Kidney (tissue), 14 donors: ENCODE data around the gene TRIM72. TPM values are rescaled to one million over a fixed set of nuclear protein-coding genes. Genes with fewer than 3 reads are reported as not detected.

Experiments
- DNase-seq, 5 donors: peaks; one replicate each; pipeline ENCODE4 v3.0.0-alpha.2; 2013 to 2020
- FAIRE-seq: peaks from 2 replicates; lab custom pipeline; 2012; peaks lifted over from hg19 to GRCh38; lab: Jason Lieb, UNC
- H3K27ac ChIP-seq, 2 donors: one replicate each; pipeline ENCODE4 v1.7.0; 2013; ENCODE audit warnings: low read depth in 2 of 2, low read length in 2 of 2, inconsistent platforms in 1 of 2
- H3K27me3 ChIP-seq: one replicate; pipeline ENCODE4 v1.7.1; 2013; ENCODE audit warnings: low read length, inconsistent platforms; ENCODE audit not compliant: control insufficient read depth, insufficient read depth
- H3K36me3 ChIP-seq, 3 donors: one replicate each; pipeline versions ENCODE4 v1.7.0 to v1.7.1; 2013; ENCODE audit warnings: low read length in 3 of 3, control low read depth in 1 of 3, inconsistent platforms in 1 of 3; ENCODE audit not compliant: insufficient read depth in 3 of 3, control insufficient read depth in 2 of 3
- H3K4me1 ChIP-seq, 3 donors: one replicate each; pipeline versions ENCODE4 v1.7.0 to v1.7.1; 2013; ENCODE audit warnings: low read length in 3 of 3, inconsistent platforms in 1 of 3, low read depth in 1 of 3; ENCODE audit not compliant: control insufficient read depth in 2 of 3, insufficient read depth in 2 of 3
- H3K4me3 ChIP-seq, 3 donors: one replicate each; pipeline versions ENCODE4 v1.7.0 to v1.8.1; 2013; ENCODE audit warnings: low read length in 3 of 3, control low read depth in 1 of 3, inconsistent platforms in 1 of 3
- H3K9ac ChIP-seq, 3 donors: one replicate each; pipeline versions ENCODE4 v1.7.0 to v1.7.1; 2013; ENCODE audit warnings: low read length in 3 of 3, control low read depth in 1 of 3, inconsistent platforms in 1 of 3
- H3K9me3 ChIP-seq, 3 donors: one replicate each; pipeline versions ENCODE4 v1.7.0 to v1.7.1; 2013; ENCODE audit warnings: low read length in 3 of 3, control low read depth in 1 of 3, inconsistent platforms in 1 of 3; ENCODE audit not compliant: control insufficient read depth in 2 of 3, insufficient read depth in 1 of 3
- intact Hi-C: fragments of 100-400 bp; cut with DNase I; formaldehyde crosslinking; loops from one replicate; pipeline ENCODE4 v1.11.1; 2022
- polyA plus RNA-seq: library from polyadenylated mRNA; stranded (reverse); fragments of 350-450 nt; fragmentation: Illumina TruSeq; extraction: RNeasy Lipid Tissue Mini Kit (QIAGEN cat#74804); gene quantifications from one replicate; pipeline ENCODE4 v1.2.3, GENCODE V29; 2014; ENCODE audit warnings: low read depth, low replicate concordance; ENCODE audit not compliant: insufficient read depth
- total RNA-seq: library from RNA; stranded (reverse); fragmentation: NEBNext Ultra II Directional; extraction: Animal tissue kit (Norgen Biotek cat#: 25700); gene quantifications from one replicate; pipeline ENCODE4 v1.2.1, GENCODE V29; 2021
- TF ChIP-seq, protein P1 (sequence below): IDR thresholded peaks from 3 replicates; pipeline ENCODE4 v1.5.1; 2012; ENCODE audit warnings: mild to moderate bottlenecking, moderate library complexity, borderline replicate concordance; ENCODE audit not compliant: insufficient read depth; ENCODE audit errors: extremely low read depth
- donor health status: control.
- donor health status: control.
- donor health status: control.
- donor health status: control.
- donor health status: control.
- donor health status: DM: yes; HTN: yes; CAD: no.
- donor health status: Normal renal cell carcinoma (clear cell type).

TRIM72 gene
- total and polyA plus RNA-seq, 2 donors from 2014 or later = 0.06 to 0.11 TPM

DNA sequence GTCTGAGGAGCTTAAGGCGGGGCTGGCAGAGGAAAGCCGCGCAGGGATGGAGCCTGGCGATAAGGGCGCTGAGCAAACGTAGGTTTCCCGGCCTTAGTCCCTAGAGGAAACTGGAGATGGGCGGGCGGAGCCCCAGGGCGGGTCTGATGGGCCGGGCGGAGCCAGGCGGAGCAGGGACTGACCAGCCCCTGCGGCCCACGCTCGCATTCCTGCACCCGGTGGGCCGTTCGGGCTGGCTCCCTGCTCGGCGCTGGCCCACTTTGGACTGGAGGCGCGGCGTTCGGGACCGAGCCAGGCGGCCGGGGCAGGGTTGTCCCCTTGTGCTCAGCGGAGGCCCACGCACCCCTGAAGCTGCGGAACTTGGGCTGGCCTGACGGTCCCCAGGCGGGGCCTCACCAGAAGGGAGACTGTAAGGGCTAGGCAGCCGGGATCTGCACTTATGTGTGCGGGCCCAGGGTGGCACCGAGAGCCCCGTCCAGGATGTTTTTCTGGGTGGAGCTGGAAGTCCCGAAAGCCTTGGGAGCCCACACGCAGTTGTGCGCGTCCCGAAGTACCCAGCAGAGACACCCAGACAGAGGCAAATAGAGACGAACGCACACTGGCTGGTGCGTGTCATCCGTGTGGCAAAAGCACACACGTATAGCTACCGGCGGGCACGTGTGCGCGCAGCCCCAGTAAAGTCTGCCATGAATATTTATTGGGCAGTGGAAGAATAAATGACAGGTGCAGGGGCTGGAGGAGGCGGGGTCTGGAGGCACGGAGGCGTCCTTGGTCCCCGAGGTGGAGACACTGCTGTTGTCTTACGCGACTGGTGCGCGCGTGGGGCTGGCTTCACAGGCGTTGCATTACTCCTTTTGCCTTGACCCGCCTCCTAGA, 1.6 kb downstream of the TRIM72 start:
- Histone ChIP-seq H3K9me3 (no peaks in the 10 kb centered on the region), H3K27ac (no peak overlapping the region), H3K27me3 (peaks cover 21% of the 10 kb centered on the region), H3K9ac (no peak overlapping the region), H3K4me3 (peak overlapping the region; percentile 6 to 48 (median 29)), H3K4me1 (peaks cover 0 to 21% (median 4%) of the 10 kb centered on the region in 3 donors), H3K36me3 (no peaks in the 10 kb centered on the region)
- DNase-seq (peak; percentile 66 to 84 (median 73)), FAIRE-seq (no peak)
- TF ChIP-seq, protein P1, sequence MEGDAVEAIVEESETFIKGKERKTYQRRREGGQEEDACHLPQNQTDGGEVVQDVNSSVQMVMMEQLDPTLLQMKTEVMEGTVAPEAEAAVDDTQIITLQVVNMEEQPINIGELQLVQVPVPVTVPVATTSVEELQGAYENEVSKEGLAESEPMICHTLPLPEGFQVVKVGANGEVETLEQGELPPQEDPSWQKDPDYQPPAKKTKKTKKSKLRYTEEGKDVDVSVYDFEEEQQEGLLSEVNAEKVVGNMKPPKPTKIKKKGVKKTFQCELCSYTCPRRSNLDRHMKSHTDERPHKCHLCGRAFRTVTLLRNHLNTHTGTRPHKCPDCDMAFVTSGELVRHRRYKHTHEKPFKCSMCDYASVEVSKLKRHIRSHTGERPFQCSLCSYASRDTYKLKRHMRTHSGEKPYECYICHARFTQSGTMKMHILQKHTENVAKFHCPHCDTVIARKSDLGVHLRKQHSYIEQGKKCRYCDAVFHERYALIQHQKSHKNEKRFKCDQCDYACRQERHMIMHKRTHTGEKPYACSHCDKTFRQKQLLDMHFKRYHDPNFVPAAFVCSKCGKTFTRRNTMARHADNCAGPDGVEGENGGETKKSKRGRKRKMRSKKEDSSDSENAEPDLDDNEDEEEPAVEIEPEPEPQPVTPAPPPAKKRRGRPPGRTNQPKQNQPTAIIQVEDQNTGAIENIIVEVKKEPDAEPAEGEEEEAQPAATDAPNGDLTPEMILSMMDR = no peak
- intact Hi-C loops = no loop called here

- intact Hi-C loops = no loop called here
- Histone ChIP-seq H3K4me3 (peak within 1 kb of the TSS in 1 of 3 donors; percentile 48), H3K27me3 (peaks cover 21% of the 10 kb centered on the region)
These were observed 2.7 kb downstream of the TRIM72 start, which contains the start of gene PYDC1 for GRCh38 chr16:31216422-31217135. TSS of gene PYDC1 (minus strand) at chr16:31217135. CDS start at chr16:31217028, 107 bp downstream.

GRCh38 chr16:31217136-31217530, 3.2 kb downstream of the TRIM72 start:
- peaks cover 21% of the 10 kb centered on the region for H3K27me3 ChIP-seq

More at GRCh38 chr16:31216422-31217135, 2.7 kb downstream of the TRIM72 start, which contains the start of gene PYDC1:
- no peak within 1 kb of the TSS for H3K9ac ChIP-seq
- no peak for FAIRE-seq
- no peaks in the 10 kb centered on the region for H3K9me3 ChIP-seq
- peaks cover 0 to 21% (median 4%) of the 10 kb centered on the region in 3 donors for H3K4me1 ChIP-seq
- TF ChIP-seq, protein P1 = no peak
- no peaks in the 10 kb centered on the region for H3K36me3 ChIP-seq
- no peak within 1 kb of the TSS for H3K27ac ChIP-seq
- peak in 2 of 5 donors; percentile 16 to 30 for DNase-seq

More at GRCh38 chr16:31217136-31217530, 3.2 kb downstream of the TRIM72 start:
- no peak overlapping the region for H3K27ac ChIP-seq
- H3K4me3 ChIP-seq = no peak overlapping the region
- TF ChIP-seq, protein P1 = no peak
- DNase-seq = no peak
- H3K9ac ChIP-seq = no peak overlapping the region
- no peak for FAIRE-seq
- intact Hi-C loops = no loop called here
- H3K36me3 ChIP-seq = no peaks in the 10 kb centered on the region
- peaks cover 0 to 21% (median 4%) of the 10 kb centered on the region in 3 donors for H3K4me1 ChIP-seq
- H3K9me3 ChIP-seq = no peaks in the 10 kb centered on the region
